ENCODE data around the gene MS4A18. TPM values are rescaled to one million over a fixed set of nuclear protein-coding genes. Genes with fewer than 3 reads are reported as not detected.

MS4A18 gene
- total RNA-seq, 4 donors from 2014 or later = not detected

GRCh38 chr11:60744114-60744513, 19.6 kb downstream of the MS4A18 start:
- DNase-seq (ENCODE audit: low spot score in 2 of 2) = no peak
- no peak for TF ChIP-seq EP300 (IDR thresholded peaks at IDR 0.05)
- TF ChIP-seq POLR2A (IDR thresholded peaks at IDR 0.05) = no peak
- TF ChIP-seq POLR2AphosphoS5 (IDR thresholded peaks at IDR 0.05) = no peak
- TF ChIP-seq, protein P1, sequence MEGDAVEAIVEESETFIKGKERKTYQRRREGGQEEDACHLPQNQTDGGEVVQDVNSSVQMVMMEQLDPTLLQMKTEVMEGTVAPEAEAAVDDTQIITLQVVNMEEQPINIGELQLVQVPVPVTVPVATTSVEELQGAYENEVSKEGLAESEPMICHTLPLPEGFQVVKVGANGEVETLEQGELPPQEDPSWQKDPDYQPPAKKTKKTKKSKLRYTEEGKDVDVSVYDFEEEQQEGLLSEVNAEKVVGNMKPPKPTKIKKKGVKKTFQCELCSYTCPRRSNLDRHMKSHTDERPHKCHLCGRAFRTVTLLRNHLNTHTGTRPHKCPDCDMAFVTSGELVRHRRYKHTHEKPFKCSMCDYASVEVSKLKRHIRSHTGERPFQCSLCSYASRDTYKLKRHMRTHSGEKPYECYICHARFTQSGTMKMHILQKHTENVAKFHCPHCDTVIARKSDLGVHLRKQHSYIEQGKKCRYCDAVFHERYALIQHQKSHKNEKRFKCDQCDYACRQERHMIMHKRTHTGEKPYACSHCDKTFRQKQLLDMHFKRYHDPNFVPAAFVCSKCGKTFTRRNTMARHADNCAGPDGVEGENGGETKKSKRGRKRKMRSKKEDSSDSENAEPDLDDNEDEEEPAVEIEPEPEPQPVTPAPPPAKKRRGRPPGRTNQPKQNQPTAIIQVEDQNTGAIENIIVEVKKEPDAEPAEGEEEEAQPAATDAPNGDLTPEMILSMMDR (IDR thresholded peaks at IDR 0.05) = no peak
- 81% methylated on average over 5 of the region's 5 CpGs for WGBS
- Histone ChIP-seq H3K27ac (no peak overlapping the region), H3K36me3 (no peaks in the 10 kb centered on the region), H3K9me3 (no peaks in the 10 kb centered on the region), H3K4me3 (no peak overlapping the region), H3K4me1 (no peaks in the 10 kb centered on the region), H3K27me3 (peaks cover 11% of the 10 kb centered on the region)

- TF ChIP-seq EP300 (IDR thresholded peaks at IDR 0.05) (no peak), POLR2A (IDR thresholded peaks at IDR 0.05) (no peak), POLR2AphosphoS5 (IDR thresholded peaks at IDR 0.05) (no peak)
- TF ChIP-seq, protein P1 (IDR thresholded peaks at IDR 0.05) = no peak
- DNase-seq (ENCODE audit: low spot score in 2 of 2) = no peak
- Histone ChIP-seq H3K36me3 (no peaks in the 10 kb centered on the region), H3K27me3 (peaks cover 28% of the 10 kb centered on the region), H3K9me3 (no peaks in the 10 kb centered on the region), H3K4me3 (no peak overlapping the region), H3K4me1 (no peaks in the 10 kb centered on the region), H3K27ac (no peak overlapping the region)
- 92% methylated on average over 14 of the region's 14 CpGs for WGBS
Measured at GRCh38 chr11:60747359-60747873, 22.9 kb downstream of the MS4A18 start.

GRCh38 chr11:60748225-60748624, 23.7 kb downstream of the MS4A18 start:
- H3K27ac ChIP-seq = no peak overlapping the region
- TF ChIP-seq, protein P1 (IDR thresholded peaks at IDR 0.05) = no peak
- TF ChIP-seq POLR2A (IDR thresholded peaks at IDR 0.05) (no peak), EP300 (IDR thresholded peaks at IDR 0.05) (no peak), POLR2AphosphoS5 (IDR thresholded peaks at IDR 0.05) (no peak)
- peaks cover 30% of the 10 kb centered on the region for H3K27me3 ChIP-seq
- H3K4me3 ChIP-seq = no peak overlapping the region
- no peaks in the 10 kb centered on the region for H3K36me3 ChIP-seq
- no peak for DNase-seq (ENCODE audit: low spot score in 2 of 2)
- no peaks in the 10 kb centered on the region for H3K9me3 ChIP-seq
- 83% methylated on average over 16 of the region's 17 CpGs for WGBS
- no peaks in the 10 kb centered on the region for H3K4me1 ChIP-seq

DNA sequence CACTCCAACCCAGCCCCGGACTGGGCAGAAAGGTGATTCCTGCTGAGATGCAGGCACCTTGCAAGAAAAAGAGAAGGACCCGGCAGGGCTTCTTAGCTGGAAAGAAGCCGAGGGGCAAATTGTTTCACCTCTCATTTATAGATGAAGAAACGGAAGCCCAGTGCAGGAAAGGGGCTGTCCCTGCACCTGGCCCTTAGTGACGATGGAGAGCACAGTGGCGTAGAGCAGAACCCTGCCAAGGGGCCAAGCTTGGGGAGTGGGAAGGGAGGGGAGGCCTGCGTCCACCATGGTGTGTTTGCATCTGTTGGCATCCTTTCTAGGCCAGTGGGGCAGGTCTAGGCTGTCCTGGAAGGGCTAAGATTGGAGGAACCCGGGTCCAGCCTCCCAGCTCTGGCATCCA, 24.3 kb downstream of the MS4A18 start:
- no peaks in the 10 kb centered on the region for H3K9me3 ChIP-seq
- H3K36me3 ChIP-seq = no peaks in the 10 kb centered on the region
- H3K27ac ChIP-seq = no peak overlapping the region
- H3K27me3 ChIP-seq = peaks cover 33% of the 10 kb centered on the region
- no peak overlapping the region for H3K4me3 ChIP-seq
- TF ChIP-seq POLR2A (IDR thresholded peaks at IDR 0.05) = no peak
- no peak for TF ChIP-seq POLR2AphosphoS5 (IDR thresholded peaks at IDR 0.05)
- TF ChIP-seq, protein P1 (IDR thresholded peaks at IDR 0.05) = no peak
- no peak for TF ChIP-seq EP300 (IDR thresholded peaks at IDR 0.05)
- 72% methylated on average over 7 of the region's 8 CpGs for WGBS
- no peaks in the 10 kb centered on the region for H3K4me1 ChIP-seq
- DNase-seq (ENCODE audit: low spot score in 2 of 2) = no peak

- Histone ChIP-seq H3K9me3 (no peaks in the 10 kb centered on the region), H3K36me3 (no peaks in the 10 kb centered on the region), H3K27me3 (peaks cover 36% of the 10 kb centered on the region), H3K4me3 (no peak overlapping the region), H3K27ac (no peak overlapping the region), H3K4me1 (no peaks in the 10 kb centered on the region)
- DNase-seq (ENCODE audit: low spot score in 2 of 2) = no peak
- no peak for TF ChIP-seq POLR2A (IDR thresholded peaks at IDR 0.05)
- TF ChIP-seq POLR2AphosphoS5 (IDR thresholded peaks at IDR 0.05) = no peak
- TF ChIP-seq, protein P1 (IDR thresholded peaks at IDR 0.05) = no peak
- no peak for TF ChIP-seq EP300 (IDR thresholded peaks at IDR 0.05)
- WGBS = 48% methylated on average over 3 of the region's 3 CpGs
Measured at GRCh38 chr11:60750911-60751310, 26.4 kb downstream of the MS4A18 start.
